Mucosa of descending colon (tissue), 3 donors: ENCODE measurements around the gene MYRFL. TPM values are rescaled to one million over a fixed set of nuclear protein-coding genes. Genes with fewer than 3 reads are reported as not detected.
A peak's percentile ranks its signal among the peaks of the same experiment; 100 is the strongest.

Experiments
- ATAC-seq: fragments of 200-7000 bp; cut with Tn5 transposase; one replicate; pipeline ENCODE4 v1.9.1; 2020; ENCODE audit warnings: mild to moderate bottlenecking, moderate library complexity
- DNase-seq, 3 donors: peaks; one replicate each; pipeline ENCODE4 v3.0.0-alpha.2; 2020
- H3K36me3 ChIP-seq: fragments of 200-600 bp; one replicate; pipeline ENCODE4 v1.8.0; 2021; ENCODE audit warnings: low read depth, mild to moderate bottlenecking
- H3K4me1 ChIP-seq: fragments of 200-600 bp; one replicate; pipeline ENCODE4 v1.8.0; 2021; ENCODE audit warnings: low read depth, mild to moderate bottlenecking
- H3K4me3 ChIP-seq: fragments of 200-600 bp; one replicate; pipeline ENCODE4 v1.8.0; 2021; ENCODE audit warnings: mild to moderate bottlenecking
- H3K9me3 ChIP-seq: fragments of 200-600 bp; one replicate; pipeline ENCODE4 v1.8.0; 2021; ENCODE audit warnings: mild to moderate bottlenecking
- CTCF ChIP-seq: fragments of 200-600 bp; IDR thresholded peaks from one replicate; pipeline ENCODE4 v1.8.0; 2022; ENCODE audit warnings: antibody characterized with exemption, mild to moderate bottlenecking
- intact Hi-C, 2 donors: fragments of 100-400 bp; cut with DNase I in 1 of 2; cut with micrococcal nuclease in 1 of 2; formaldehyde crosslinking; loops; one replicate each; pipeline versions ENCODE4 v1.11.0 to v1.11.1; 2022; cut with DNase I, micrococcal nuclease
- total RNA-seq, 3 donors: library from RNA; stranded (reverse); fragmentation: NEBNext Ultra II Directional in 2 of 3; extraction: Animal tissue kit (Norgen Biotek cat#: 25700) in 2 of 3; gene quantifications; one replicate each; pipeline versions ENCODE4 v1.2.1 to v1.2.4, GENCODE V29; 2021 to 2023
- donor health status: DM: no; HTN: no; CAD: no; lungs with moderate emphysema.
- donor health status: DM: no; HTN: no; CAD: no.
- donor health status: DM: no; HTN: yes; CAD: no.

MYRFL gene
- total RNA-seq, 3 donors from 2014 or later = 0.23 to 0.58 TPM; not detected in 1

- DNase-seq (no peak), ATAC-seq (peak; percentile 88)
- Histone ChIP-seq H3K36me3 (no peaks in the 10 kb centered on the region), H3K4me3 (no peak overlapping the region), H3K9me3 (peaks cover 12% of the 10 kb centered on the region), H3K4me1 (no peaks in the 10 kb centered on the region)
- TF ChIP-seq CTCF = no peak
- intact Hi-C loops = no loop called here
Observed at GRCh38 chr12:69810870-69811498, 14.0 kb upstream of the MYRFL start.

- no peak overlapping the region for H3K4me3 ChIP-seq
- DNase-seq (no peak), ATAC-seq (no peak)
- H3K36me3 ChIP-seq = no peaks in the 10 kb centered on the region
- TF ChIP-seq CTCF = no peak
- no peaks in the 10 kb centered on the region for H3K9me3 ChIP-seq
- H3K4me1 ChIP-seq = no peaks in the 10 kb centered on the region
- intact Hi-C loops = no loop called here
Observed at GRCh38 chr12:69816082-69816481, 8.9 kb upstream of the MYRFL start.

GRCh38 chr12:69821032-69821455, 4.0 kb upstream of the MYRFL start:
- no peak for TF ChIP-seq CTCF

GRCh38 chr12:69821456-69822159, 3.4 kb upstream of the MYRFL start:
- H3K4me1 ChIP-seq = no peaks in the 10 kb centered on the region
- DNase-seq (no peak), ATAC-seq (no peak)
- TF ChIP-seq CTCF = no peak
- H3K9me3 ChIP-seq = no peaks in the 10 kb centered on the region
- intact Hi-C loops = no loop called here
- no peaks in the 10 kb centered on the region for H3K36me3 ChIP-seq
- H3K4me3 ChIP-seq = no peak overlapping the region

More at GRCh38 chr12:69821032-69821455, 4.0 kb upstream of the MYRFL start:
- no peak for DNase-seq
- ATAC-seq = no peak
- Histone ChIP-seq H3K4me3 (no peak overlapping the region), H3K36me3 (no peaks in the 10 kb centered on the region), H3K9me3 (no peaks in the 10 kb centered on the region), H3K4me1 (no peaks in the 10 kb centered on the region)
- intact Hi-C loops = no loop called here

DNA sequence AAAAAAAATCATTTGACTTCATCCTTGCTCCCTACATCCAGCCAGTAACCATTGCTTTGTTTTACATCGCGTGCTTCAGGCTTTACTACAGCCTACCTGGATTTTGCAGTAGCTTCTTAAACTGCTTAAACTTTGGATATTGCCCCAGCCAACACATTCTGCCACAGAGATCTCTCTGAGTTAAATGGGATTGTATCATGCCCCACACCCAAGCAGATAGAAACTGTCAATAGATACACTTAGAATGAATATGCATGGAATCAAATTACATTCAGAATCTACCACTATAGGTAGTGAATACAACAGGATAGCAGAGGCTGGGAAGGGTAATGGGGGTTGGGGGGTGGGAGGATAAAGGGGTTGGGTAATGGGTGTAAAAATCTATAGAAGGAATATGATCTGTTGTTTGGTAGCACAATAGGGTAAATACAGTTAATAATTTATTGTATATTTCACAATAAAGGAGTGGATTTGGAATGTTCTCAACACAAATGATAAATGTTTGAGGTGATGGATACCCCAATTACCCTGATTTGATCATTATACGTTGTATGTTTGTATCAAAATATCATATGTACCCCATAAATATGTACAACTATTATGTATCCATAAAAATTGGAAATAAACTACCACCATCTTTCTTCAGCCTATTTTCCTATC, 2.7 kb upstream of the MYRFL start:
- no peaks in the 10 kb centered on the region for H3K4me1 ChIP-seq
- intact Hi-C loops = no loop called here
- no peaks in the 10 kb centered on the region for H3K36me3 ChIP-seq
- H3K9me3 ChIP-seq = no peaks in the 10 kb centered on the region
- no peak overlapping the region for H3K4me3 ChIP-seq
- no peak for DNase-seq
- no peak for ATAC-seq
- TF ChIP-seq CTCF = no peak
